ENCODE results near the gene SGPP2. TPM values are rescaled to one million over a fixed set of nuclear protein-coding genes. Genes with fewer than 3 reads are reported as not detected.

SGPP2 gene
- polyA plus RNA-seq, 3 donors: not detected

- H3K4me3 Mint-ChIP-seq: no peak overlapping the region
- no peak overlapping the region for H3K4me2 ChIP-seq (replicated peaks; ENCODE audit: extremely low read depth, low read length, poor library complexity, severe bottlenecking)
- H3K27me3 Mint-ChIP-seq (ENCODE audit: low read depth in 3 of 3): peaks cover 0 to 11% (median 9%) of the 10 kb centered on the region in 3 donors
Measured at GRCh38 chr2:222518570-222519381, 94.4 kb downstream of the SGPP2 start.

GRCh38 chr2:222521099-222521498 lies 96.8 kb downstream of the SGPP2 start:
- TF ChIP-seq CTCF (IDR thresholded peaks at IDR 0.05): no peak
- Histone ChIP-seq H3K9me3 (replicated peaks in 1 of 2; ENCODE audit: control insufficient read depth in 1 of 2, insufficient read depth in 1 of 2, low read length in 2 of 2) (no peaks in the 10 kb centered on the region), H4K20me1 (ENCODE audit: insufficient read depth, low read length) (no peaks in the 10 kb centered on the region), H2AFZ (ENCODE audit: insufficient read depth, low read depth, low read length, poor library complexity, severe bottlenecking) (no peak overlapping the region), H3K4me1 (ENCODE audit: control insufficient read depth in 1 of 2, insufficient read depth in 2 of 2, low read length in 2 of 2) (no peaks in the 10 kb centered on the region), H3K36me3 (replicated peaks in 1 of 2; ENCODE audit: control insufficient read depth in 1 of 2, insufficient read depth in 2 of 2, low read length in 2 of 2) (no peaks in the 10 kb centered on the region), H3K27me3 (ENCODE audit: control insufficient read depth in 2 of 2, insufficient read depth in 2 of 2, low read length in 2 of 2) (no peaks in the 10 kb centered on the region), H3K27ac (ENCODE audit: low read depth in 1 of 2, low read length in 2 of 2) (no peak overlapping the region), H3K4me2 (replicated peaks; ENCODE audit: extremely low read depth, low read length, poor library complexity, severe bottlenecking) (no peak overlapping the region), H3K4me3 (replicated peaks in 1 of 3; ENCODE audit: low read depth in 2 of 3, low read length in 3 of 3) (no peak overlapping the region), H3K79me2 (ENCODE audit: insufficient read depth, low read length) (no peaks in the 10 kb centered on the region), H3K9ac (ENCODE audit: insufficient read depth, low read length, poor library complexity, severe bottlenecking) (no peak overlapping the region)
- no peak for DNase-seq
- intact Hi-C loops (cut with micrococcal nuclease): no loop called here
- peaks cover 0 to 12% (median 6%) of the 10 kb centered on the region in 3 donors for H3K27me3 Mint-ChIP-seq (ENCODE audit: low read depth in 3 of 3)
- H3K4me3 Mint-ChIP-seq: no peak overlapping the region
- WGBS (ENCODE audit: insufficient coverage): 83% methylated on average over 2 of the region's 3 CpGs
- peaks cover 6% of the 10 kb centered on the region for H3K4me1 Mint-ChIP-seq
- no peaks in the 10 kb centered on the region for H3K36me3 Mint-ChIP-seq
- H3K9me3 Mint-ChIP-seq: peaks cover 0 to 2% (median 0%) of the 10 kb centered on the region in 7 donors
- H3K27ac Mint-ChIP-seq: no peak overlapping the region

More at GRCh38 chr2:222518570-222519381, 94.4 kb downstream of the SGPP2 start:
- Mint-ChIP-seq H3K36me3 (no peaks in the 10 kb centered on the region), H3K27ac (no peak overlapping the region), H3K9me3 (peaks cover 0 to 8% (median 0%) of the 10 kb centered on the region in 7 donors), H3K4me1 (peaks cover 6% of the 10 kb centered on the region)
- H3K27ac ChIP-seq (ENCODE audit: low read depth in 1 of 2, low read length in 2 of 2): no peak overlapping the region
- 73% methylated on average over 3 of the region's 8 CpGs for WGBS (ENCODE audit: insufficient coverage)
- no peak overlapping the region for H3K4me3 ChIP-seq (replicated peaks in 1 of 3; ENCODE audit: low read depth in 2 of 3, low read length in 3 of 3)
- H3K9ac ChIP-seq (ENCODE audit: insufficient read depth, low read length, poor library complexity, severe bottlenecking): no peak overlapping the region
- no peak overlapping the region for H2AFZ ChIP-seq (ENCODE audit: insufficient read depth, low read depth, low read length, poor library complexity, severe bottlenecking)
- intact Hi-C loops (cut with micrococcal nuclease): no loop called here
- H4K20me1 ChIP-seq (ENCODE audit: insufficient read depth, low read length): no peaks in the 10 kb centered on the region
- no peaks in the 10 kb centered on the region for H3K27me3 ChIP-seq (ENCODE audit: control insufficient read depth in 2 of 2, insufficient read depth in 2 of 2, low read length in 2 of 2)
- no peaks in the 10 kb centered on the region for H3K4me1 ChIP-seq (ENCODE audit: control insufficient read depth in 1 of 2, insufficient read depth in 2 of 2, low read length in 2 of 2)
- H3K36me3 ChIP-seq (replicated peaks in 1 of 2; ENCODE audit: control insufficient read depth in 1 of 2, insufficient read depth in 2 of 2, low read length in 2 of 2): no peaks in the 10 kb centered on the region
- no peaks in the 10 kb centered on the region for H3K9me3 ChIP-seq (replicated peaks in 1 of 2; ENCODE audit: control insufficient read depth in 1 of 2, insufficient read depth in 1 of 2, low read length in 2 of 2)
- TF ChIP-seq CTCF (IDR thresholded peaks at IDR 0.05): no peak
- DNase-seq: peak in 1 of 3 donors; percentile 5
- no peaks in the 10 kb centered on the region for H3K79me2 ChIP-seq (ENCODE audit: insufficient read depth, low read length)
